Astrocyte of the cerebellum (primary cell): ENCODE data around the gene SRM.
"Not testable (repeated sequence)": the region's sequence is repeated elsewhere in the genome, so short reads cannot be mapped to it uniquely, and the experiment has no call there.

Experiments
- DNase-seq: peaks from one replicate; pipeline ENCODE4 v3.0.0-alpha.2; 2011; ENCODE audit warnings: low read depth
- H3K4me3 ChIP-seq: 2 replicates; pipeline ENCODE4 v1.5.1; 2011; ENCODE audit warnings: mild to moderate bottlenecking, low read depth, low read length, moderate library complexity
- in situ Hi-C: cut with HindIII; loops from 2 replicates; pipeline ENCODE4 v1.10.0; 2017; ENCODE audit warnings: low sequenced_read_pairs
- TF ChIP-seq, protein P1 (sequence below): IDR thresholded peaks from 2 replicates; pipeline ENCODE4 v1.5.1; 2012; ENCODE audit warnings: low read length, low read depth, moderate library complexity, mild to moderate bottlenecking; ENCODE audit errors: missing control alignments

SRM gene

GRCh38 chr1:11051781-11052511, 7.9 kb downstream of the SRM start:
- in situ Hi-C loops = no loop called here
- TF ChIP-seq, protein P1, sequence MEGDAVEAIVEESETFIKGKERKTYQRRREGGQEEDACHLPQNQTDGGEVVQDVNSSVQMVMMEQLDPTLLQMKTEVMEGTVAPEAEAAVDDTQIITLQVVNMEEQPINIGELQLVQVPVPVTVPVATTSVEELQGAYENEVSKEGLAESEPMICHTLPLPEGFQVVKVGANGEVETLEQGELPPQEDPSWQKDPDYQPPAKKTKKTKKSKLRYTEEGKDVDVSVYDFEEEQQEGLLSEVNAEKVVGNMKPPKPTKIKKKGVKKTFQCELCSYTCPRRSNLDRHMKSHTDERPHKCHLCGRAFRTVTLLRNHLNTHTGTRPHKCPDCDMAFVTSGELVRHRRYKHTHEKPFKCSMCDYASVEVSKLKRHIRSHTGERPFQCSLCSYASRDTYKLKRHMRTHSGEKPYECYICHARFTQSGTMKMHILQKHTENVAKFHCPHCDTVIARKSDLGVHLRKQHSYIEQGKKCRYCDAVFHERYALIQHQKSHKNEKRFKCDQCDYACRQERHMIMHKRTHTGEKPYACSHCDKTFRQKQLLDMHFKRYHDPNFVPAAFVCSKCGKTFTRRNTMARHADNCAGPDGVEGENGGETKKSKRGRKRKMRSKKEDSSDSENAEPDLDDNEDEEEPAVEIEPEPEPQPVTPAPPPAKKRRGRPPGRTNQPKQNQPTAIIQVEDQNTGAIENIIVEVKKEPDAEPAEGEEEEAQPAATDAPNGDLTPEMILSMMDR = no peak
- no peak for DNase-seq
- H3K4me3 ChIP-seq = no peak overlapping the region

- DNase-seq = not testable (repeated sequence)
These were observed 8.7 kb downstream of the SRM start for GRCh38 chr1:11051121-11051520.

GRCh38 chr1:11046625-11047365, 13.0 kb downstream of the SRM start, which contains the start of gene MASP2:
Gene MASP2, minus strand, starts transcription at chr1:11047239. Its CDS starts 32 bp downstream, at chr1:11047207.
- TF ChIP-seq, protein P1 = no peak
- no peak for DNase-seq
- no peak within 1 kb of the TSS for H3K4me3 ChIP-seq
- in situ Hi-C loops = no loop called here

More at GRCh38 chr1:11051121-11051520, 8.7 kb downstream of the SRM start:
- H3K4me3 ChIP-seq, in situ Hi-C loops: not testable (repeated sequence)

DNA sequence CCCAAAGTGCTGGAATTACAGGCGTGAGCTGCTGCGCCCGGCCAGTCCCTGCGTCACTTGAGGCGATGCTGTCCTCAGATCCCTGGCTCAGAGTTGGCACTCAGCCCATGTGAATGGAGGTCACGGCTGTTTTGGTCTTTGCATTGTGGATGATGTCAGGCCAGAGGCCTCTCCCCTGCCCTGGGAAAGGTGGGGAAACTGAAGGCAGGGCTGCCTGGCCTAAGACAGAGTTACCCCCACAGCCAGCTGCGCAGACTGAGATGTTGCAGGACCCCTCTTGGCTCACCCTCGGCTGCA, 13.6 kb downstream of the SRM start:
- TF ChIP-seq, protein P1 = no peak
- in situ Hi-C loops = no loop called here
- no peak overlapping the region for H3K4me3 ChIP-seq
- DNase-seq = no peak

DNA sequence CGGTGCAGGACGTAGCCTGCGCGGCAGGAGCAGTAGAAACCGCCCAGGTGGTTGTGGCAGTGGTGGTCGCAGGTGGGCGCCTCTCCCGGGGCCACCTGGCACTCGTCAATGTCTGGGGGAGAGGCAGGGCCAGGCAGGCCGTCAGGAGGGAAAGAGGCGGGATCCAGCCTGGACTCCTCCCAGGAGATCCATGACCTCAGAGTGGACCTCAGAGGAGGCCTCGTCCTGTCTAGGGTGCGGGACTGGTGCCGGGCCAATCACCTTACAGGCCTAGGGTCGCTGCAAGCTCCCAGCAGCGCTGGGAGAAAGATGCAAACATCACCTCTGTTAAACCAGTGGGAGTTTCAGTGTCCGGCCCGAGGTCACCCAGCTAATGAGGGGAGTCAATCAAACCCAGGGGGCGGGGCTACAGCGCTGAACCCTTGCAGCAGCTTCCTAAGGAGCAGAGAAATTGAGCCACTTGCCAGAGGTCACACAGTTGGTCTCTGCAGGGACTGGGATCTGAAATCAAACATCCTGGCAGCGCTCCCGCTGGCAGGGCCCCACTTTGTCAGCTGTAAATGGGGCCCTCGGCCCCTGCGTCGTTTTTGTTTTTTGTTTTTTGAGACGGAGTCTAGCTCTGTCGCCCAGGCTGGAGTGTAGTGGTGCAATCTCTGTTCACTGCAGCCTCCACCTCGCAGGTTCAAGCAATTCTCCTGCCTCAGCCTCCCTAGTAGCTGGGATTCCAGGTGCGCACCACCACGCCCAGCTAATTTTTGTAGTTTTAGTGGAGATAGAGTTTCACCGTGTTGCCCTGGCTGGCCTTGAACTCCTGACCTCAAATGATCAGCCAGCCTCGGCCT, 14.2 kb downstream of the SRM start:
- no peak overlapping the region for H3K4me3 ChIP-seq
- in situ Hi-C loops = no loop called here
- no peak for DNase-seq
- TF ChIP-seq, protein P1 = no peak

DNA sequence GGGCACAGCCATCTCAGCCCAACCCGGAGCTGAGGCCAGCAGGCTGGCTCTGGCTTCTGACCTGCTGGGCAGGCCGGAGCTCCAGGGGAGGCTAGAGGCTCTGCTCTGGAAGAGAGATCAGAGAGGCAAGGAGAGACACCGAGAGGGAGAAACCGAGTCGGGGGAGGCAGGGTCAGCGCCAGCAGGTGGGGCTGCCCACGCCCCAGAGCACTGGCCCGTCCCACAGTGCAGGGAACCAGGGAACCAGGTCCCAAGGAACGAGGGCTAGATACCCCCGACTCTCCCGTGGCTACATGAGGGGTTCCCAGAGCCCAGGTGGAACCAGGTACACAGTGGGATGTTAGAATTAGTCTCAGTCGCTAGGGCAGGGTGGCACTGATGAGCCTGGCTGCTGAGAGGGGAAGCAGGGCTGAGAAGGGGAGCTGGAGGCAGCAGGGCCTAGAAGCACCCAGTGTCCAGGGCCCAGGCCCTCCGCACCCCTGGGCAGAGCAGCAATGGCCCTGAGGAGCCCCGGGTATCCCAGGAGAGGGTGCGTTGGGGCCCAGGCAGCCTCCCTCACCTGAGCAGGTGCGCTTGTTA, 14.9 kb downstream of the SRM start:
- no peak overlapping the region for H3K4me3 ChIP-seq
- in situ Hi-C loops = no loop called here

More for the DNA sequence above, 14.9 kb downstream of the SRM start:
- TF ChIP-seq, protein P1 = no peak
- no peak for DNase-seq
